GM12891 (cell line): Measurements from ENCODE around the gene AP5Z1.

Experiments
- POLR2A ChIP-seq: IDR thresholded peaks from 2 replicates; pipeline ENCODE4 v1.6.1; 2011; ENCODE audit warnings: low read depth, low read length, control low read depth
- POLR2AphosphoS5 ChIP-seq: IDR thresholded peaks from 2 replicates; pipeline ENCODE4 v1.6.1; 2011; ENCODE audit warnings: low read depth, low read length, control low read depth
- TAF1 ChIP-seq: IDR thresholded peaks from 2 replicates; pipeline ENCODE4 v1.6.1; 2011; ENCODE audit warnings: low read depth, low read length, control low read depth

DNA sequence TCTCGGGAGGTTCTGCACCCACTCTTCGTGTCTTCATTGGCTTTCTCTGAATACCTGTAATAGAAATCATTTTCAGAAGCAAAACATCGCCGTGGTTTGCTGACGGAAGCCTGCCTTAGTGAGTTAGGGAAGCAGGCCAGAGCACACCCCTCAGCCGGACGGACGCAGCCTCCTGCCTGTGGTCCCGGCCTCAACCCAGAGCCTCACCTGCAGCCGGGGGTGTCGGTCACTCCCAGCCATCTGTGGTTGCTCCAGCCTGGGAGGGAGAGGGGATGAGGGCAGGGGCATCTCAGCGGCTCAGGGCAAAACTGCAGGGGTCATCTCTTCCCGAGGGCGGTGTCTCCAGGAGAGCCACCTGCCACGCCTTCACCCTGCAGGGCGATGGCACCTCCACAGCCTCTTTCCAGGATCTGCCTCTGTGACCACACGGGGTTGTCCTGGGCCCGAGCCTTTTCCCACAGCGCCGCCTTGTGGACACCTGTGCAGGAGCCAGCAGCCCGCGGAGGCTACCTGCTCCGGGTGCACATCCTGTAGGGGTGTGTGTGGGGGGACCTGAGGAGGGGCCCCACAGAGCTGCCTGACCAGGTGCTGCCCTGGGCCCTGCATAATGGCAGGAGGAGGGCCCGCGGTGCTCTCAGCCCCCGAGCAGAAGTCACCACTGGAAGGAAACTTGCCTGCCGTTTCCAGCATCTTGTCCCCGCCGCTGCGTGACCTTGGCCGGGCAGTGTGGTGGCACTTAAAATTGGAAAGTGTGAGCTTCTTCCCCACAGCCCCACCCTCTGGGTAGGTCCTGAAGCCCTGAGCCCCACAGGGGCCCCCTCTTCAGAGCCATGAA is 21.6 kb upstream of the AP5Z1 start:
- TF ChIP-seq POLR2AphosphoS5 = no peak
- TF ChIP-seq POLR2A = no peak
- TF ChIP-seq TAF1 = no peak
